HG02981 (cell line): ENCODE data around the gene CIAO3.
A peak's percentile ranks its signal among the peaks of the same experiment; 100 is the strongest.
"Not testable (repeated sequence)": the region's sequence is repeated elsewhere in the genome, so short reads cannot be mapped to it uniquely, and the experiment has no call there.

ENCODE experiments used
- ATAC-seq: cut with Tn5 transposase; IDR thresholded peaks from one replicate; pipeline ENCODE4 v1.9.1; 2021; ENCODE audit warnings: mild to moderate bottlenecking, moderate library complexity; ENCODE audit not compliant: unreplicated experiment

Gene CIAO3

DNA sequence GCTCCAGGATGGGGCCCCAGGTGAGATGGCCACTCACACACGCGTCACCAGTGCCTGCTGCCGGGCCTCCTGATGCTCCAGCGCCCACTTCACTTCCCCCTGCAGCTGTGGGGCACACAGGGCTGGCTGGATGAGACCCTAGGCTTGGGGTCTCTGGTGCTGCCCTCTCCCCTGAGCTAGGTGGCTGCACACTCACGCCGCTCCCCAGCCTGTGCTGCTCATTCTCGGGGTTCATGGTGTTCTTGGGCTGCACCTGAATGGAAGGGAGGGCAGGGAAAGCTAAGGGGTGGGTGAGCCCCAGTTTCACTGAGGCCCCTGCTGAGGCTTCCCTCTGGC, 15.8 kb downstream of the CIAO3 start:
- no peak for ATAC-seq

DNA sequence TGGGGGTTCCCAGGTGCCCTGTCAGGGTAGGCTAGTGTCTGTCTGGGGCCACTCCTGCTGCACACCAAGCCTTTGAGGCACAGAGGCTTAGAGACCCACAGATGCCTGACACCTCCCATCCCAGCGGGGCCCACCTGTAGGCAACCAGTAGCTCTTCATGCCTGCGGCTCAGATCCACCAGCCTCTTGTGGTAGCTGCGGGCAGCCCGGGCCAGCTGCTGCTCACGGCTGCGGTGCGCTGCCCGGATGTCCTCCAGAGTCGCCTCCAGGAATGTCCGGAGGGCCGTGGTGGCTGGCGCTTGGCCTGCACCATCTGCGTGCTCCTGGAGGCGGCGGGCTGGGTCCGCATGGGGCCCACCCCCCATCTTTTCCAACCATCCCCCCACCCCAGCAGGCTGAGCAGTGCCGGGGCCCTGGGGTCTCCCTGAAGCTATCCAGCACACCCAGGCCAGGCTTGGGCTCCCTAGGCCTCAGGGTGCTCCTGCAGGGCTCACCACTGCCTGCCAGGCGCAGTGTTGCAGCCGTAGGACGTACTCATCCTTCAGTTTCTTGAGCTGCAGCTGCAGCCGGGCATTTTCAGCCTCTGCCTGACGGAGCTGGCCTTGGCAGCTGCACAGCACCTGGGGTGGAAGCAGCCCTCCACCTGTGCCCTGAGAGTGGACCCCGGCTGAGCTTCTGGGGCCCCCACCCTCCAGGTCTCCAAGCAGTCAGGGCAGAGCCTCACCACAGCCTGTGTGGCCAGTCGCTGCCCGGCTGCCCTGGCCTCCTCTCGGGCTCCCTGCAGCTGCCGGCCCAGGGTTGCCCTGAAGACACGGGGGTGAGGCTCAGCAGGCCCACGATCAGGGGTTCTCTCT, 16.4 kb downstream of the CIAO3 start:
- no peak for ATAC-seq

DNA sequence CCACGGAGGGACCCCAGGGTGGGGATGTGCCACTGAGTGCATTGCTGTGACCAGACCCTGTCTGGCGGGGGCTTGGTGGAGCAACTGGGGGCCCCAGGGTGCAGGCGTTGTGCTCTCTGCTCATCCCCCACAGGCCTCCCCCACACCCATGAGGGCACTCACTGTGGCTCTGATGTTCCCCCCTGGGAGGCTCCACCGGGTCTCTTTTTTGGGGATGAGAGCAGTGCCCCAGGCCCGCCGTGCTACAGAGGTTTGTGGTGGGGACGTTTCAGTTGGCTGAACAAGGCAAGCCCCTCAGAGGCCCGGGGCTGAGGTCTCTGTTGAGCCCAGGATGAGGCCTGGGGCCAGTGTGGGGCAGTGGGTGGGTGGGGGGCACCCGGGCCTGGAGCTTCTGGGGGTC, 17.1 kb downstream of the CIAO3 start:
- ATAC-seq, result no peak

DNA sequence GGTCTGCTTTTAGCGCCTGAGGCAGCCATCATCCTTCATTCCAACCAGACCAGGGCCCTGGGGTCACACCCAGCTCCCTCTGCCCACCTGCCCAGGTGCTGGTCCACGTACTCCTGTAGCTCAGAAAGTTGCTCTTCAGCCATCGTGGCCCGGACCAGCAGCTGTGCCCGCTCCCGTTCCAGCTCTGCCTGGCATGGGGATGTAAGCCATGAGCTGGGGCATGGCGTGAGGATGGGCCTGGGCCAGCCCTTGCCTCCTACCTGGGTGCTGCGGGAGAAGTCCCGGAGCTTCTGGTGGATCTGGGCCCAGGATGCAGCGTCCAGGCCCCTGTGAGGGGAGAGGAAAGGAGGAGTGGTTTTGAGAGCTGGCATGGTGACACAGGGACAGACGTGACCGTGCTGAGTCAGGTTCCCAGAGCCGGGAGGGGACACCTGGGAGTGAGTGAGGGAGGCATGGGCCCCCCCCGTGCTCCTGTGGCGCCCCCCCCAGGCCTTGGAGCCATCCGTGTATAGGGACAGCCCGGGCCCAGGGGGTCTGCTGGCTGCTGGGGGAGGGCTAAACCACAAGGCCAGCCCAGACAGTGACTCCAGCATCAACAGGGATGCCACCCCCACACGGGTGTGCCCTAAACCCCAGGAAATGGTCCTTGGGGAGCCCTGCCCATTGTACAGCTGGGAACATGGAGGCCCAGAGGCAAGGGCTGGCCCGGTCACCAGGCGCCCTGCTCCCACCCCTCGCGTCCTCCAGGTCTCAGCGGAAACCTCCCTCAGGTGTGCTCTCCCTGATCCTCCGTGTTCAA, 17.8 kb downstream of the CIAO3 start:
- ATAC-seq, result no peak

DNA sequence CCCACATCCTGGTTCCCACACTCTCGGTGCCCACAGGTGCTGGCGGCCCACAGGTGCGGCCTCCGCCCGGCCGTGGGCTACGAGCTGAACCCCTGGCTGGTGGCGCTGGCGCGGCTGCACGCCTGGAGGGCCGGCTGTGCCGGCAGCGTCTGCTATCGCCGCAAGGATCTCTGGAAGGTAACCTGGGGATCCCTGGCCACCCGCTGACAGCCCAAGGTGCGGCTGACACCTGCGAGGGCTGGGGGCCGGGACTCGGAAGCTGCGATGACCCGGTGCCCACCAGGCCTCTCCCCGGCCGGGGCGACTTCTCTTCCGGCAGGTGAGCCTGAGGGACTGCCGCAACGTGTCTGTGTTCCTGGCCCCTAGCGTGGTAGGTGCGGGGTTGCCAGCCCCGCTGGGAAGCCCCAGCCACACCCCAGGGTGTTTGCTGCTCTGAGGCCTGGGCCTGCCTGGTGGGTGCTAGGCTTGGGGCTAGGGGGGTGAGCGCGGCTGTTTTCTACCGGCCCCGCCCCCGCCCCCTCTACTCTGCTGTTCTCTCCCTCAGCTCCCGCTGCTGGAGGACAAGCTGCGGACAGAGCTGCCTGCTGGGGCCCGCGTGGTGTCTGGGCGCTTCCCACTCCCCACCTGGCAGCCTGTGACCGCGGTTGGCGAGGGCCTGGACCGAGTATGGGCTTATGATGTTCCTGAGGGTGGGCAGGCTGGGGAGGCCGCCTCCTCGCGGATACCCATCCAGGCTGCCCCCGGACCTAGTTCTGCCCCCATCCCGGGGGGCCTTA, 18.8 kb downstream of the CIAO3 start:
- ATAC-seq, result no peak

DNA sequence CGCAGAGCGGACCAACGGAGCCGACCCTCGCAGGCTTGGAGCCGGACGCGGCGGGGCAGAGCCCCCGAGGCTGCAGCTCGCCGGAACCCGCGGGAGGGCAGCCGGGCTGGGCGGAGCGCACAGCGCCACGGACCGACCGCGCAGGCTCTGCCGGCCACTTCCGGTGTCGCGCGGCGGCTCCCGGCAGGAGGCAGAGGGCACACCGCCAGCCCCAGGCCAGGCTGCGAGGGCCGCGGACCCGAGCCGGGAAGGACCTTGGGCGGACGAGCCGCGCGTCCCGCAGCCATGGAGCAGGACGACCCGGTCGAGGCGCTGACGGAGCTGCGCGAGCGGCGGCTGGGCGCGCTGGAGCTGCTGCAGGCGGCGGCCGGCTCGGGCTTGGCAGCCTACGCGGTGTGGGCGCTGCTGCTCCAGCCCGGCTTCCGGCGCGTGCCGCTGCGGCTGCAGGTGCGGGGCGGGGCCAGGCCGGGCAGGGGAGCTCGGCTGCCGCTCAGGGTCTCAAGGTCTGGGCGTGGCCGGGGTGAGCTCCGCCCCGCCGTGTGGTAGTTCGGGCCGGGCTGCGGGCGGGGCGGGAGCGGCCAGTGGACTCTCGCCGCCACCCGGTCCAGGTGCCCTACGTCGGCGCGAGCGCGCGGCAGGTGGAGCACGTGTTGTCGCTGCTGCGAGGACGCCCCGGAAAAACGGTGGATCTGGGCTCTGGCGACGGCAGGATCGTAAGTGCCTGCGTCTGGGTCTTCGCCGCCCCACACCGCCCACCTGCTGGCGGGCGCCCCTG, 19.6 kb downstream of the CIAO3 start, which contains the start of gene ANTKMT:
ANTKMT (plus strand) TSS at position 157 of the 775 bp plus-strand sequence; CDS start at position 286, 129 bp downstream.
- ATAC-seq, result peak; percentile 74

DNA sequence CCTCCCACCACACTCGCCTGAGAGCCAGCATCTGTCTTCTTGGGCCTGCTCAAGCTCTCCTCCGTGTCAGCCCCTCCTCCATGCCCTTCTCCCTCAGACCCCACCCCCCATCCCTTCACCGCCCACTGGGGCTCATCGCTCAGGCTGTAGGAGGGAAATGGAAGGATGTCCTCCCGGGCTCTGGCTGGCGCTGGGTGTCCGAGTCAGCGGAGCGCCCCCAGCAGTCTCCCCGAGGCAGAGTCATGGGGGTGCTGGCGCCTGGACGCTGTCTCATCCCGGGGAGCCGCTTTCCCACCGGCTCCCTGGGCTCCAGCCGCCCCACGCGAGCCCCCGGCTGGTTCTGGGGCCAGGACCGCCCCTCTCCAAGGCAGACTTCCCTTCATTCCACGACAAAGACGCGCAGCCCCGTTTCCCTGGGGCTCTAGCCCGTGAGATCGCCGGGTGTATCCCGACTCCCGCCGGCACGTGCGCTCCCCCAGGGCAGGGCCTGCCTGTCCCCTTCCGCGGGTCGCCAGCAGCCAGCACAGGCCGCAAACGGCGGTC, 20.3 kb downstream of the CIAO3 start:
- peak; percentile 20 for ATAC-seq

DNA sequence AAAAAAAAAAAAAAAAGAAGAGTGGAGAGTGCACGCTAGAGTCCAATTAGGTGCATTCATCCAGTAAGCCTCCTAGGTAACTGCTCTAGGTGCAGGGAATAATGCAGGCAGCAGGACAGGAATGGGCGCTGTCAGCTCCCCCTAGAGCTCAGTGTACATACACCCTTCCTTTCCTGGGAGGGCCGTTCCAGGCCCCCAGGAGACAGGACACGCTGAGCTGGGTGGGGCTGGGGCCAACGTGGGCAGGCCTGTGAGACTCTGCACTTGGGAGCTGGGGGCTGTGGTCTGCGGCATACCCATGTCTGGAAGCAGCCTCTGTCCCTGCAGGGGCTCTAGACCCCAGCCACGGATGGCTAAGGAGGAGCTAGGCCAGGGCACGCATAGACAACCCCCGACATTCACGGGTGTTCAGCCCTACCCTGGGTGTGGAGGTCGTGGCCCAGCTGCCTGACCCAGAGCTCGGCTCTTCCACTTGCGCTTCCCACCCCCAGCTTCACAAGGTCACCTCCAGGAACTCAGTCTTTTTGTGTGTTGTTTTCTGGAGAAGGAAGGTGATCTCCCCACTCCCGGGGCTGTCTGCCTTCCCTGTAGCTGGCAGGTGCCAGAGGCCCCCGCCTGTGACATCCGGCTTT, 20.9 kb downstream of the CIAO3 start:
- ATAC-seq, result no peak

DNA sequence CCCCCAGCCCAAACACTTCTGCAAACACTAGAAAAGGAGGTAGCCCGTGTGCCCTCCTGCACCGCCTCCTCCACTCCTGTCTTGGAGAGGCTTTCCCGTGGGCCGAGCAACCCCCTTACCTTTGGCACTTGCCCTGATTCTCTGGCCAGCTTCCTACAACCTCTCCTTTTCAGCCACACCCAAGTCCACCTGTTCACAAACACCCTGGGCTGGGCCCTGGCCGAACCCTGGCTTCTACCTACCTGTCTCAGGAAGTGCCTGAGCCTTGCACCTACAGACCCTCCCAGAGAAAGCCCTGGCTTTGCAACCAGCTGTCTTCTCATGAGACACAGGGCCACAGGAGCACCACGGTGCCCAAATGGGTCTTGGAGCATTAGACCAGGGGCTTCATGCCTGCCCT, 21.9 kb downstream of the CIAO3 start:
- ATAC-seq, result no peak

DNA sequence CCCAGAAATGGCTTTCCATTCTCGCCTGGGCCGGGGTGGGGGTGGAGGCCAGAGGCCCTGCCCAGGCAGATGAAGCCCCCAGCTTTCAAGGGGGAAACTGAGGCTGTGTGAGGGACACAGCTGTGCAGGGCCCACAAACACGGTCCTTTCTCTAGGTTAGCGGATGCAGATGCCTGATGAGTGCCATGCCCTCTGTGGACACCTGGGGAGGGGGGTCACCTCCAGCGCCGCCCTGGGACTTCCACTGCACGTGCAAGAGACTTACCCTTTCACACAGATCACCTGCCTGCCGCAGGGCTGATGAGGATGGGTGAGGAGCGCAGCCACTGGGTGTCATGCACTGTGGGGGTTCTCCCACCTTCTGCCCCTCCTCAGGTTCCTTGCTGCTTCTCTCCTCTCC, 22.4 kb downstream of the CIAO3 start:
- no peak for ATAC-seq

DNA sequence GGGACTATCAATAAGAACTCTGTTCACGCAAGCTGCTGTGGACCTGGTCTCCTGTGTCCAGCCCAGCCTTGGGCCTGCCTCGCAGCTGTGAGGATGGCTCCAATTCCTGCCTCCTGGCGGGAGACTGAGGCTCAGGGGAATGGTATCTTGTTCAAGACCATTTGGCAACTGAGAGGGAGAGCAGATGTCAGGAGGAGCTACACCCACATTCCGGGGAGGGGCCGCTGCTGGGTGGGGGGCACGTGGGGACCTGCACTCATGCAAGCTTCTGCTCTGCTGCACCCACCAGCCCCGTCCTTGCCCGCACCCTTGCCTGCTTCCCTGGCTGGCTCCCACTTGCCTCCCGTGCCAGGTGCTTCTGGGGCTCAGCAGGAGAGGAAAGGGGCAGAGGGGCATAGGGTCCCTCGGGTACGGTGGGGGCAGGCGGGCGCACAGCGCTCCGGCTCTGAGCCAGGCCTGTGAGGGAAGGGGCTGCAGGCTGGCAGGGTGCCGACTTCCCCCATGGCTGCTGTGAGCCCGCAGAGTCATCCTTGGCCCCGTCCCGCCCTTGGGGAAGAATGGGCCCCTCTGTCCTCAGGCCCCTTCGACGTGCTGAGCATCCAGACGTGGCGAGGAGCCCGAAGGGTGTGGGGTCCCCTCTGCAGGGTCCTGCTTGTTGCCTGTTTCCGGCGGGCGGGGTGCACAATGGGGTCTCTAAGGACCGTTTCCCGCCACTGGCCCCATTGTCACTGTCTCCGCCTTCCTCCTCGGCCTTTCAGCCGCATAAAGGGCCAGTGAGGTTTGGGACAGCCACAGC, 23.1 kb downstream of the CIAO3 start:
- no peak for ATAC-seq

DNA sequence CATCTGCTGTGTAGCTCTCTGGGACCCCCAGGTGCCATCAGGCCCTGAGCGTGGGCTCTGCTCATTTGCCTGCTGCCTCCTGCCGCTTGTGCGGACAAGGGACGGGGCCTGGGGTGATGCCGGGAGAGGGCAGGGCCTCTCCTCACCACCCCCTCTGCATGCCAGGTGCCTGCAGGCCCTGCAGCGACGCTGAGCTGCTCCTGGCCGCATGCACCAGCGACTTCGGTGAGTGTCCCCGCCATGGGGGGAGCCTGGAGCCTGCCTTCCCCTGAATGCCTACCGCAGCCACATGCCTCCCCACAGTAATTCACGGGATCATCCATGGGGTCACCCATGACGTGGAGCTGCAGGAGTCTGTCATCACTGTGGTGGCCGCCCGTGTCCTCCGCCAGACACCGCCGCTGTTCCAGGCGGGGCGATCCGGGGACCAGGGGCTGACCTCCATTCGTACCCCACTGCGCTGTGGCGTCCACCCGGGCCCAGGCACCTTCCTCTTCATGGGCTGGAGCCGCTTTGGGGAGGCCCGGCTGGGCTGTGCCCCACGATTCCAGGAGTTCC, 23.9 kb downstream of the CIAO3 start:
- no peak for ATAC-seq

DNA sequence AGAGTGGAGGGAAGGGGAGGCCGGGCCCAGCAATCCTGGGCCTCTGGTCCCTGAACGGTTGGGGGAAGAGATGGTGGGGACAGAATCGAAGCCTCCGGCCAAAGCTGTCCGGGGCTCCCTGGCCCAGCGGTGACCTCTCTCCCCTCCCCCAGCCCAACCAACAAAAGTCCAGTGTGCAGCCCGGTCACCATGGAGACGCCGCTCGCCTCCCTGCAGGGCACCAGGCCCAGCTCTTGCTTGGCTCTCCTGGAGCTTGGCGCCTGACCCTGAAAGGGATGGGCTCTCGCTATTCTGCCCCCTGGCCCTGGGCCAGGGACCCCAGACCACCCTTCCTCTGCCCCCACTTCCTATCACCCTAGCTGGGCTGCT, 24.6 kb downstream of the CIAO3 start:
- ATAC-seq, result no peak

DNA sequence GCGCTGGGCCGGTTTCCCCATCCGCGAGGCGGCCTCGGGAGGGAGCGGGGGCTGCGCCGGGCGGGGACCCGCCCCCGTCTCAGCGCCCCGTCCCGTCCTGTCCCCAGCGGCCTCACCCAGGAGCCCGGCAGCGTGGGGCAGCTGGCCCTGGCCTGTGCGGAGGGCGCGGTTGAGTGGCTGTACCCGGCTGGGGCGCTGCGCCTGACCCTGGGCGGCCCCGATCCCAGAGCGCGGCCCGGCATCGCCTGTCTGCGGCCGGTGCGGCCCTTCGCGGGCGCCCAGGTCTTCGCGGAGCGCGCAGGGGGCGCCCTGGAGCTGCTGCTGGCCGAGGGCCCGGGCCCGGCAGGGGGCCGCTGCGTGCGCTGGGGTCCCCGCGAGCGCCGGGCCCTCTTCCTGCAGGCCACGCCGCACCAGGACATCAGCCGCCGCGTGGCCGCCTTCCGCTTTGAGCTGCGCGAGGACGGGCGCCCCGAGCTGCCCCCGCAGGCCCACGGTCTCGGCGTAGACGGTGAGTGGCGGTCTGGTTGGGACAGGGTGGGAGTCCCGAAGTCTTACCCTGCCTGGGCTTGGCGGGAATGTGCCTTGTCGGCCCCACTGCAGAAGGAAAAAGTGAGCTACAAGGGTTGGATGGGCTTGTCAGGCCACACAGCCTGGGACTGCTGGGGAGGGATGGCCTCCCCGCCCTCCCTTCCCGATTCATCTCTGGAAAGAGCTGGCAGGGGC, 25.2 kb downstream of the CIAO3 start:
- ATAC-seq, result no peak

DNA sequence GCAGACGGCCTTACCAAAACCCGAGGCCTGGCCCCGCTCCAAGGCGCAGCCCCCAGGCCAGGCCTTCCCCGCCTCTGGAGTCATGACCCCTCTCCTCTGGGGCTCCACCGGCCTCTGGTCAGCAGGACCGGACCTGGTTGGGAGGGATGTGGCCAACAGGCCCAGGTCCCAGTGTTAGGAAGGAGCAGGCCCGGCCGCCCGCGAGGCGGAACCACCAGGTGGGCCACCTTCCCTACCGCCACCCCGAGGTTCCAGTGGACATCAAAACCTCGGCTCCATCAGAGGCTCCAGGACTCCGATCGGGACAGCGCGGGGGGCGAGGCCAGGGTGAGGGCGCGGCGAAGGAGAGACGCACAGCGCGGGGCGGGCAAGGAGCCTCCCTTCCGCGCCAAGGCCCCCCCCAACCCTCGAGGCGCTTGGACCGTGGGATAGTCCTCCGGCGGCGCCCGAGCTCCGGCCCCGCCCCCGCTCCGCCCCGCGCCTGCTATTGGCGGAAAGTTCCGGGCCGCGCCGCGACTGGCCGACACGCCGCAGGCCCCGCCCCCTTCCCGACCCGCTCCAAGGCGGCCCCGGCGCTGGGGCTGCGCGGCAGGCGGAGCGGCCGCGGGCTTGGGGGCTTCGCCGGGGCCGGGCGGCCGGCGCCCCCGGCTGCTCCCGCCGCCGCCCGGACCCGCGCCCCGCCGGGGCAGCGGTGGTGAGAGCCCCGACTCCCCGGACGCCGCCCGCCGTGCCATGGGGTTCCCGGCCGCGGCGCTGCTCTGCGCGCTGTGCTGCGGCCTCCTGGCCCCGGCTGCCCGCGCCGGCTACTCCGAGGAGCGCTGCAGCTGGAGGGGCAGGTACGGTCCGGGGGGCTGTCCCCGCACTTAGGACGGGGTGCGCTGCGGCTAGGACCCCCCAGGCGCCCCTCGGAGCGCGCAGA, 26.0 kb downstream of the CIAO3 start, which contains the start of gene METRN:
METRN (plus strand) TSS at position 561 of the 919 bp plus-strand sequence; CDS start at position 733, 172 bp downstream.
- peak; percentile 69 for ATAC-seq

DNA sequence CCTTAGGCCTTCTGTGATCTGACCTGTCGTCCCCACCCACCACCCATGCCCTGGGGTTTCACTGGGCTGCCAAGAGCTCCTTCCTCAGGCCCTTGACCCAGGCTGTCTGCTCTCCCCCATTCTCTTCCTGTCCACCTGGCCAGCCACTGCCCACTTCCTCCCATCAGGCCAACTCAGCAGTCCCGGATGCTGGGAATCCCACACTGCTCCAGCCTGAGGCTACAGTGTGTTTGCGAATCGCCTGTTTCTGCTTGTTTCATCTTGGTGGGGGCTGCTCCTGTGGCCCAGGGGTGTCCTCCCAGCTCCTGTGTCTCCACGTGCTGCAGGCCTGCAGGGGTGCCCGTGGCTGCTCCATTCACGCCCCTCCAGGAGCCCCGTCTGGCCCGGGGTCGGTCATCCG, 26.7 kb downstream of the CIAO3 start:
- ATAC-seq, result no peak

DNA sequence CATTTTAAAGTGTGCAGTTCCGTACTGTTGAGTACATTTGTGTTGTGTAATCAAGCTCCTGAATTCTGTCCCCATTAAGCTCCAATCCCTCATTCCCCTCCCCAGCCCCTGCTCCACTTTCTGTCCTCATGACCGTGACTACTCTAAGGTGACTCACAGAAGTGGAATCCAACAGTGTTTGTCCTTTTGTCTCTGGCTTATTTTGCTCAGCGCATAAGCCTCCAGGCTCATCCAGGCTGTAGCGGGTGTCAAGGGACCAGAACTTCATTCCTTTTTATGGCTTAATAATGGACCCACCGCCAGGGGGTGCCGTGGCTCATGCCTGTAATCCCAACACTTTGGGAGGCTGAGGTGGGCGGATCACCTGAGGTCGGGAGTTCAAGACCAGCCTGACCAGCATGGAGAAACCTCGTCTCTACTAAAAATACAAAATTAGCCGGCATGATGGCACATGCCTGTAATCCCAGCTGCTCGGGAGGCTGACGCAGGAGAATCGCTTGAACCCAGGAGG, 28.0 kb downstream of the CIAO3 start:
- ATAC-seq, result not testable (repeated sequence)
